Hematopoietic multipotent progenitor cell (in vitro differentiated cells): ENCODE results near the gene RUNDC1. TPM values are rescaled to one million over a fixed set of nuclear protein-coding genes. Genes with fewer than 3 reads are reported as not detected.
A peak's percentile ranks its signal among the peaks of the same experiment; 100 is the strongest.
"Not testable (repeated sequence)": the region's sequence is repeated elsewhere in the genome, so short reads cannot be mapped to it uniquely, and the experiment has no call there.

ENCODE experiments used
- DNase-seq, 3 donors: peaks; one replicate each; pipeline ENCODE4 v3.0.0-alpha.2; 2011 to 2015; ENCODE audit warnings: low read depth in 2 of 3, low spot score in 2 of 3
- total RNA-seq: library from RNA; depleted of rRNA; stranded (reverse); fragments of >200 nt; gene quantifications from one replicate; pipeline ENCODE4 v1.2.3, GENCODE V29; 2012

RUNDC1 gene
- total RNA-seq, 1 donor = 12.7 TPM

DNA sequence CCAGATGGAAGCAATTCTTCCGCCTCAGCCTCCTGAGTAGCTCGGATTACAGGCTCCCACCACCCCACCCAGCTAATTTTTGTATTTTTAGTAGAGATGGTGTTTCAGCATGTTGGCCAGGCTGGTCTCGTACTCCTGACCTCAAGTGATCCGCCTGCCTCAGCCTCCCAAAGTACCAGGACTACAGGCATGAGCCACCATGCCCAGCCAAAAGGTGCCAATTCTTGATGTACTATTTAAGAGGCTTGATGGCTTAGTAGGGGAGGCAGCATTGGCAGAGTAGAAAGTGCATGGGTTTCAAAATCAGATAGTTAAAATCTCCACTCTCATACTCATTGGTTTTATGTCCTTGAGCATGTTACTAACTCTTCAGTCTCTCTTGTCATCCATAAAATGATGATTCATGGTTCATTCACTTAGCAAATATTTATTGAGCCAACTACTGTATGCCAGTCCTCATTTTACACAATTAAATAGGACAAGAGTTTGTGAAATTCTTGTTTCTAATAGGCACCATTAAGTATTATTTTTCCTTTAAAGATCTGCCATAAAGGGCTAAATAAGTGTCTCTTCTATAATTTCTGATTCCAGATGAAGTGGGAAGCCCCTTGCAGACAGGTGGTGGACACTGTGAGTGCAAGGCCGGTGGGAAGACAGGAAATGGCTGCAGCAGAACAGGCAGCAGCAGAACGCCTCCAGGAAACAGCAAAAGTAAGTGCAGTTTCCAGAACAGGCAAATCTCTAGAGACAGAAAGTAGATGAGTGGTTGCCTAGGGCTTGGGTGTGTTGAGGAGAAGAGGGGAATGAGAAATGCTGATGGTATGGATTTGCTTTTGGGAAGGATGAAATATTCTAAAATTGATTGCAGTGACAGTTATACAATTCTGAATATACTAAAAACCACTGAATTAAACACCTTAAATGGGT lies 9.6 kb downstream of the RUNDC1 start:
- no peak for DNase-seq

DNA sequence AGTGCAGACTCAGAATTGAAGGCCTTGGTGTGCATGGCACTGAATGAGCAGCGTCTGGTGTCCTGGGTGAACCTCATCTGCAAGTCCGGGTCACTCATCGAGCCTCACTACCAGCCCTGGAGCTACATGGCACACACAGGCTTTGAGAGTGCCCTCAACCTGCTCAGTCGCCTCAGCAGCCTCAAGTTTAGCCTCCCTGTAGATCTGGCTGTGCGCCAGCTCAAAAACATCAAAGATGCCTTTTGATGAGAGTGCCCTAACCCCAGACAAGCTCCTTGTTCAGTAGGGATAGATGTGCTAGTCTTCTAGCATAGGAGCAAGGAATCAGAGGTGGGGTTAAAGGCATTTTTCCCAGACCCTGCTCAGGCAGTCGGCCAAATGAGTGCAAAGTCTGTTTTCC lies 11.1 kb downstream of the RUNDC1 start:
- no peak for DNase-seq

DNA sequence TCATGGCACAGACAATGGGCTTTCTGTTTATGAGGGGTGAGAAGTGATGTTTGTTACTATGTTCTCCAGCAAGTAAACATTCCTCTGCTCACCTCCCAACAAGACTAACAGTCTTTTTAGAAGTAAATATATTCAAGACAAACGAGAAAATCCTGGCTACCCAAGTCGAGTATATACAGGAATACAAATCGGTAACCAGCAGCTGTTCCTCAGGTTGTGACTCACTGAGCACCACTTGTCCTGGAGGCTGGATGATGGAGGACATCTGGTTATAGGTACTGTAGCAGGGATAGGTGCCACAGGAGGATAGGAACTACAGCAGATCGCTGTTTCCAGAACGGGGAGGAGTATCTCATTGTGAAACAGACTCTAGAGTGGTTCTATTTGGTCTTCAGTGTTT lies 12.5 kb downstream of the RUNDC1 start:
- no peak for DNase-seq

DNA sequence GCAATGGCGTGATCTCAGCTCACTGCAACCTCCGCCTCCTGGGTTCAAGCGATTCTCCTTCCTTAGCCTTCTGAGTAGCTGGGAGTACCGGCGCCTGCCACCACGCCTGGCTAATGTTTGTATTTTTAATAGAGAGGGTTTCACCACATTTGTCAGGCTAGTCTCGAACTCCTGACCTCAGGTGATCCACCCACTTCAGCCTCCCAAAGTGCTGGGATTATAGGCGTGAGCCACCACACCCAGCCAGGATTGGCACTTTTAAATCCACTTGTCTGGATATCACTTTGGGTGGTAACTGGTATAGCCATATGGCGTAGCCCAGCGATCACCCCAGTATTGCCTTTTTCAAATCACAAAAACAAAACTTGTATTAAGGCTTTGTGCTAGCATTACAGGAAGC lies 13.5 kb downstream of the RUNDC1 start:
- not testable (repeated sequence) for DNase-seq

DNA sequence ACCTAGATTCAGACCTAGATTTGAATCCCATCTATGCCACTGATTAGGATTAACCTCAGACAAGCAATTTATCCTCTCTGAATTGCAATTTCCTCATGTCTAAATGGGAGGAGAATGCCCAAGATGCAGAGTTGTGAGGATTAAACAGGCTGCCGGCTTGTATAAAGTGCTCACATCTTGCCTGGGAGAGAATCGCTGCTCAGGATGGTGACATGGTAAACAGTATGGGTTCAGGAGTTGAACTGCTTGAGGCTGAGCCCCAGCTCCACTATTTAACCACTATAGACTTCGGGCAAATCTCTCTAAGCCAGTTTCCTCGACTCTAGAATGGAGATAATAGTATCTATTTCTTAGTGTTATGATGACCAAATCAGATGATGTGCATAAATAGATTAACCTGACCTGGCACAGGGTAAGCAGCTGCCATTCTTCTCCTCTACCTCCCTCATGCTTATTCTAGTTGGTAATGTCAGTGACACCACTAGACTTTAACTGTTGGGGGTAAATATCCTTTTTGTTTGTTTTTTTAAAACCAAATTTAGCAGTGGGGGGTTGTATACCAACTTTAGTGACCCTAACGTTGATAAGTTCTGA lies 17.1 kb downstream of the RUNDC1 start:
- DNase-seq = no peak

DNA sequence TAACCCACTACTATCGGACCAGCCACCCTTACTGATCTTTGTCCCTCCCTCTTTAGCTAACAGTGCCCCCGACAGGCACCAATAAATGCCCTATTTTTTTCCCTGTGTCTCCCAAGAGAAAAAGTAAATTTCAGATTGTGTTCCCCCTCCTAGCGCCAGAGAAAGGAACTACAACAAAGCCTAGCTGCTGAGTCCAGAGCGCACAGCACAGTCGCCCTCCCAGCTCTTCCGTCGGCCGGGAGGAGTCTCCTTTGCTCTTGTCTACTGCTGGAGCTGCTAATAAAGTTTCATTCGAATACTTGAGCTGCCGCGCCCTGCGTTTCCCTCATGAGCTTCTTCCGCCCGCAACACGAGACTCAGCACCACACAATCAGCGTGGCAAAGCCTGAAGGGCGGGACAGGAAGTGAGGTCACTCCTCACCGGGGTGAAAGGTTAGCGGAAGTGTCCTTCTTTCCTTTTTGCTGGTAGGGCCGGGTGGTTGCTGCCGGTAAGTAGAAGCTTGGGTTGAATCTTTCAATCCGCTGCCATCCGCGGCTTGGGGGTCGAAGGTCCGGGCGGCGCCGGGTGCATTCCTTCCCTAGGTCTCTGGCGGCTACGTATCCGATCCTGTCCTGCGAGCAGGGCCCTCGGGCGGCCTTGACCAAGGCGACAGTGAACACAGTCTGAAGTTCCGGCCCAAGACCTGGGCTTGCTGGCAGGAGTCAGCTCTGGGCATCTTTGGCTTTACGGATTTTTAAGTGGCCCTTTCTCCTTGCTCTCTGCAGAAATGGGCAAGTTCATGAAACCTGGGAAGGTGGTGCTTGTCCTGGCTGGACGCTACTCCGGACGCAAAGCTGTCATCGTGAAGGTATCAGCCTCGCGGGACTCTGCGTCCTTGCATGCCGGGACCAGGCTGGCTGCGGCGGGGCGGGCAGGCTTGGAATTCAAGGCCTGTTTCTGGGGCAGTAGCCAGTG lies 17.9 kb downstream of the RUNDC1 start, which contains the start of gene RPL27:
Gene RPL27, plus strand, starts transcription at position 436 of the 955 bp plus-strand sequence. Its CDS starts 332 bp downstream, at position 768.
- DNase-seq = peak; percentile 93 to 100 (median 100)

DNA sequence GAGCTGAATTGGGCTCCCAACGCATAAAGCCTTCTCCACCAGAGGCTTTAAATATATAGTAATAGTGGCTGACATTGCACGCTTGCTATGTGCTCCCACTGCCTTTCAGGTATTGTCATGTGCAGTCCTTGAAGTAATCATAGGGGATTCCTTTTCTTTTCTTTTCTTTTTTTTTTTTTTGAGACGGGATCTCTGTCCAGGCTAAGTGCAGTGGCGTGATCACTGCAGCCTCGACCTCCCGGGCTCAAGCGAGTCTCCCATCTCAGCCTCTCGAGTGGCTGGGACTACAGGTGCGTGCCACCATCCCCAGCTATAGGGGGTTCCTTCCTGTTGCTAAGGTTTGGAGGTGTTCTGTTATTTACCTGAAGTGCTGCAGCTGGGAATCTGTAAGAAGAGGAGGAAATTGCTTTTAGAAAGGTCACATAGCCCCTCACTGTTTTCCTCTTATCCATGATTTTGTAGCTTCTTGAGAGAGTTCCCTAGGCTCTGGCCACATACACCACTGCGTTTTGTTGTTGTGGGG lies 18.7 kb downstream of the RUNDC1 start:
- DNase-seq = no peak

DNA sequence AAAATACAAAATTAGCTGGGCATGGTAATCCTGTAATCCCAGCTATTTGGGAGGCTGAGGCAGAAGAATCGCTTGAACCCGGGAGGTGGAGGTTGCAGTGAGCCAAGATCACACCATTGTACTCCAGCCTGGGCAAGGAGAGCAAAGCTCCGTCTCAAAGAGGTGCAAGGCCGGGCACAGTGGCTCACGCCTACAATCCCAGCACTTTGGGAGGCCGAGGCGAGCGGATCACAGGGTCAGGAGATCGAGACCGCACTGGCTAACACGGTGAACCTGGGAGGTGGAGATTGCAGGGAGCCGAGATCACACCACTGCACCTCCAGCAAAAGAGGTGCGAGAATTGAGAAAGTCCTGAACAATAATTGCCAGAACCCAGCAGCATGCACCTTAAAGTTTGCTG lies 20.5 kb downstream of the RUNDC1 start:
- not testable (repeated sequence) for DNase-seq

DNA sequence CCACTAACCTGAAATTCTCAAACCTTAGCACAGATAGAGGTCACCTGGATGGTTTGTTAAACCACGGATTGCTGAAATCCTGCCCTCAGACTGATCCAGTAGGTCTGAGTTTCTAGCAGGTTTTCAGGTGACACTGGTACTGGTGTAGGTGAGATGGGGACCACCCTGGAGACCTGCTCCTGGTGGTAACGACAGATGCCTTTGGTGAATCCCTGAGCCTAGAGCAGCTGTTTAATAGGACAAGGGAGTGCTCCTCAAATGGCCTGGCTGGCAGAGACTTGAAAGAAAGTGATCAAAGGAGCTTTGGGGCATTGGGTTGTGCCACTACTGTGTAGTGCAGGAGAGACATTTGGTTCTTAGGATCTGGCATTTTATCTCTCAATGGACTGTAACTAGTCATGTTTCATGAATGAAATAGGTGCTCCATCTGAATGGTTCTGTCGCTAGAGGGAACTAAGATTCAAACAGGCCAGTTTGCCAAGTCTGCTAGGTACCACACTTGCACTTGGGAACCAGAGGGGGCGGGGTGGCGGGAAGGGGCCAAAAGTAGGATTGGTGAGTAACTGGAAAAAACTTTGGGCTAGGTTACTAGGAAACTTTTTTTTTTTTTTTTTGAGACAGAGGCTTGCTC lies 23.3 kb downstream of the RUNDC1 start:
- DNase-seq = no peak

DNA sequence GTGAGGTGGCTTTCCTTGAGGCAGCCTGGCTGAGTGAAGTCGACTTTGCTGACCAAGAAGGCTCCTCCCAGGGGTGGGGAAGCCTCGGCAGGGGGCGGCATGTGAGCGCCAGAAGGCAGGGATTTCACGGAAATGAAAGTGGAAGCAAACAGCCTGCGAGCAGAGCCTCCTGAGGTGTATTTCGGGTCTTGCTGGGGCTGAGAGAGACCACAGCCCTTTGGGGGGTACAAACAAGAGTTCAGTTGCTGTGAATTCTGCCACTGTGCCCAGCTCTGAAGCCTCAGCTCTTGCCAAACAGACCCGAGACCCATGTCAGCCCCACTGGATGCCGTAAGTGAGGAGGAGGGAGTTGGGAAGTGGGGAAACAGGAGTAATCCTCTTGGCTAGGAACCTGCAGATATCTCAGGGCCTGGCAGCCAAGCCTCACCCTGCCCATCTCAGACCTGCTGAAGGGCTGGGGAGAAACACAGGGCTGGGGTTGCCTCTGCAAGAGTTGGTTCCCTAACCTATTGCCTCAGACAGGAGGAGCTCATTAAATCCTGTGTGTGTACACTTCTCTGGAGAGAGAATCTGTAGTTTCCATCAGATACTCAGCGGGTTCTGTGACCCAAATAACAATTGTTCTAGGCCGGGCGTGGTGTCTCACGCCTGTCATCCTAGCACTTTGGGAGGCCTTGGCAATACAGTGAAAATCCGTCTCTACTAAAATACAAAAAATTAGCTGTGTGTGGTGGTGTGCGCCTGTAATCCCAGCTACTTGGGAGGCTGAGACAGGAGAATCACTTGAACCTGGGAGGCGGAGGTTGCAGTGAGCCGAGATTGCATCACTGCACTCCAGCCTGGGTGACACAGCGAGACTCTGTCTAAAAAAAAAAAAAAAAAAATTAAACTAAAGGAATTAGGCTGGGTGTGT lies 26.5 kb downstream of the RUNDC1 start, which contains the start of gene IFI35:
Gene IFI35, plus strand, starts transcription at position 146 of the 913 bp plus-strand sequence. Its CDS starts 164 bp downstream, at position 310.
- peak; percentile 64 to 89 (median 87) for DNase-seq

DNA sequence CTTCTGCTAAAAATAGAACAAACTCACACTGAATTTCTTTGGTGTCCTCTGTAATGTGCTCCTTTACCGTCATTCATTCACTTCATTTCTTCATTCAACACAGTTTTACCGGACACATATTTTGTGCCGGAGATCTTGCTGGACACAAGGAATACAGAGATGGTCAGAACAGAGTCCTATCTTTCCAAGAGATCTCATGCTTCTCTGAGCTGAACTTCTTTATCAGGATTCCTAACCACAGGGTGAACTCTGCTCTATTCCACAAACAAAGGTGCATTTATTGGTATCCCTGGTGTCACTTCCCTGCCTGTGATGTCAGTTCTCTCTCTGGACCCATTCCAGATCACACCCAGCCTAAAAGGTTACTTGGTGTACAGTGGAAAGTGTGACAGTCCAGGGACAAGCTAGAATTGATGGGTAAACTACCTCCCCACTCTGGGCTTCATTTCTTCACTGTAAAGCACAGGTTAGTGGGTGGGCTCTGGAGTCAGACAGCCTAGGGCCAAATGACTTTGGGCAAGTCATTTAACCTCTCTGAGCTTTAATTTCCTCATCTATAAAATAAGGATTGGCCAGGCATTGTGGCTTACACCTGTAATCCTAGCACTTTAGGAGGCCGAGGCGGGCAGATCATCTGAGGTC lies 30.4 kb downstream of the RUNDC1 start:
- DNase-seq = no peak

DNA sequence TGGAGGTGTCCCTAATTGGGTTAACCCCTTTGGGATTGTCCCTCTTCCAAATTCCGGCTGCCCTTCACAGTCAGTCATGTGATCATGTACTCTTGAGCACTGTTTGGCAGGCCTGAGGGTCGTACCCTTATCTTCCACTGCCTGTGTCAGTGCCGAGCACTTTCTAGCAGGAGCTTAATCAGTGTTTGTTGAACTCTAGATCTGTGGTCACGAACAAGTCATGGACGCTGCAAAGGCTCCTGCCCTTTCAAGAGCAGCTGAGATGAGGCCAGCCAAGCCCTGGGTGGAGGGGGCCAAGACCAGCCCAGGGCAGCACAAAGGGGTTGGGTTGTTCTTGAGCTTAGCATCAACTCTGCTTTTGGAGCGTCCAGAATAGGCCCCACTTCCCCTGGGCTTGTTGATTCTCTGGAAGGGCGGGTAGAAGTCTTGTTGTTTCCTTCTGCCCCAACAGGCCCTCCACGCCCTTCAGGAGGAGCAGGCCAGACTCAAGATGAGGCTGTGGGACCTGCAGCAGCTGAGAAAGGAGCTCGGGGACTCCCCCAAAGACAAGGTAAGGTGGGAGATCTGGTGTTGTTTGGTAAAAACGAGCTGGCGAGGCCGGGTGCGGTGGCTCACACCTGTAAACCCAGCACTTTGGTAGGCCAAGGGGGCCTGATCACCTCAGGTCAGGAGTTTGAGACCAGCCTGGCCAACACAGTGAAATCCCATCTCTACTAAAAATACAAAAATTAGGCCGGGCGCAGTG lies 31.5 kb downstream of the RUNDC1 start:
- no peak for DNase-seq

DNA sequence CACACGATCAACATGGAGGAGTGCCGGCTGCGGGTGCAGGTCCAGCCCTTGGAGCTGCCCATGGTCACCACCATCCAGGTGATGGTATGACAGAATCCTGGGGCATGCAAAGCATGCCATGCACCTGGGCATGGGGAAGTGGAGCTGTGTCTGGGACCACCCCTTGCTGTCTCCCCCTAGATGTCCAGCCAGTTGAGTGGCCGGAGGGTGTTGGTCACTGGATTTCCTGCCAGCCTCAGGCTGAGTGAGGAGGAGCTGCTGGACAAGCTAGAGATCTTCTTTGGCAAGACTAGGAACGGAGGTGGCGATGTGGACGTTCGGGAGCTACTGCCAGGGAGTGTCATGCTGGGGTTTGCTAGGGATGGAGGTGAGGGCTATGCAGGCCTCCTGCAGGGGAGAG lies 32.9 kb downstream of the RUNDC1 start:
- no peak for DNase-seq

DNA sequence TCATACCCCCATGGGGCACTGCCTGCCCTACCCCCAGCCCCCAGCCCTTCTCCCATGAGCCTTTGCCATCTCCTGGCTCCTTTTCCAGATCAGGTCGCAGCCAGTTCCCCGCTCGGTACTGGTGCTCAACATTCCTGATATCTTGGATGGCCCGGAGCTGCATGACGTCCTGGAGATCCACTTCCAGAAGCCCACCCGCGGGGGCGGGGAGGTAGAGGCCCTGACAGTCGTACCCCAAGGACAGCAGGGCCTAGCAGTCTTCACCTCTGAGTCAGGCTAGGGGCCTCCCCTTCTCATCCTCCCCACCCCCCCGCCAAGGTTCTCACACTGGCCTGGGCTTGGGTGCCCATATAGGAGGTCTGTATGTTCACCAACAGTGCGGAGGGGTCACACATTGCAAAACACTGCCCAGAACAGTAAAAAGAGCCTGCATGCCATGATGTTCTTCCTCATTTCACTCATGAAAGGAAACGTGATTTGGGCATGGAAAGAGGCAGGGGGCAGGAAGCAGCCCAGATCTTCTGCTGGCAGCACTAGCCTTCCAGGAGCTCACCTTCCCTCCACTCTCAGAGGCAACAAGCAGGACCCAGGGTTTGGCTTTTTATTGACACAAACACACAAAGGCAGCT lies 33.8 kb downstream of the RUNDC1 start:
- no peak for DNase-seq

DNA sequence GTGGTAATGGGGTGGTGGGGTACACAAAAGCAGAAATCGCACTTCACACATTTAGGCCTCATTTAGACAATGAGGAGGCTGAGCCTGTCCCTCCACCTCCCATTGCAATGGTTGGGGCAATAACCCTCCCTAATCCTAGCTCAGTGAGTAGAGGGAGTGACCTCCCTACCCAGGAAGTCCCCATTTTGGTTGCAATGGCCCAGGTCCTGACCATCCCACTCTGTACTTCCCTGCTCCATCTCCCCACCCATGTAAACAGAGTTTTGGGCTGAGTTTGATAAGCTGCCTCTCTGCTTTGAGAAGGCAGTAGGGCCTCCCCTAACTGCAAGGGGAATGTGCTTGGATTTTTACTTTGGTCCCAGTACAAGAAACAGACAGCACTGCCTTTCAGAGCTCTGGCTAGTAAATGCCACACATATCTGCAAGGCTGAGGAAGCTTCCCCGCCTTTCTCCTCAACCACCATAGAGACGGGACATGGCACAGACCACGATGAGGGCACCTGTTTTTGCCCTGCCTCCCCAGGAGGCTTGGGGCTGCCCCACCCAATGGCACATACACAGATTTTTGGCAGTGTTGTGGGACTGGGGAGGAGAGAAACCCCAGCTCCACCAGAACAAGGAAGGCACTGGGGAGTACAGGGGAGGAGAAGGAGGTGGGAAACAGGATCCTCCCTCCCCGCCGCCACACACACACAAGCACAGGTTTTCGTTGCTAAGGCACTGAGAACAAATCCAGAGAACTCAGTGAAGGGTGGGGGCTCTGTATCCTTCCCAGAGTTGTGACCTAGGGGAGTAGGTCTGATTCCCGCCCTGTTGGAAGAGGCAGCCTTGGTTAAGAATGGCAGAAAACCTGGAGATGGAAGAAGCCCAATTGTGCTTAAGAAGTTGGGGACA lies 34.5 kb downstream of the RUNDC1 start:
- no peak for DNase-seq

DNA sequence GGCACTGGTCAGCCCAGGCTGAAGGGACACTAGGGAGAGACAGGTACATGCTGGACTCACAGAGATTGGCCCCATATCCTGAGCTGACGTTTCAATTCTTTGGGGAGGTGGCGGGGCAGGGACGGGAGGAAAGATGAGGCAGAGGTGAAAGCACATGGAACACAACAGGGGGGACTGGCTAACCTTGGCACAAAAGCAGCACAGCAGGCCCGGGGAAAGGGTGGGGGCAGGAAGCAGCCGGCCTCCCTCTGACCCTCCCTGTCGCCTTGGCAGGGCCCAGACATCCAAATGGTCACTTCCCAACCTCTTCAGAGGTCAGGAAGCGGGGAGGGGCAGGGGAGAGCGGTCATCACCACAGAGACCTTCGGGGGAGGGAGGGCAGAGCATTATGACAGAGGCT lies 35.2 kb downstream of the RUNDC1 start:
- DNase-seq = no peak
